Measurements from ENCODE around the gene ZC3H12C.

Gene ZC3H12C

GRCh38 chr11:110160437-110160836, 67.2 kb downstream of the ZC3H12C start:
- Histone ChIP-seq H3K9ac (ENCODE audit: low read depth, low read length) (no peak overlapping the region), H3K27ac (ENCODE audit: low read length) (no peak overlapping the region), H3K27me3 (ENCODE audit: insufficient read depth, low read length) (no peaks in the 10 kb centered on the region), H3K9me3 (ENCODE audit: insufficient read depth, low read depth, low read length) (no peaks in the 10 kb centered on the region), H3K36me3 (ENCODE audit: insufficient read depth, low read depth, low read length) (peaks cover 39% of the 10 kb centered on the region), H3K4me1 (ENCODE audit: insufficient read depth, low read length) (no peaks in the 10 kb centered on the region), H3K4me3 (ENCODE audit: low read length) (no peak overlapping the region)

GRCh38 chr11:110161061-110161460, 67.9 kb downstream of the ZC3H12C start:
- H3K4me3 ChIP-seq (ENCODE audit: low read length), result no peak overlapping the region
- no peak overlapping the region for H3K9ac ChIP-seq (ENCODE audit: low read depth, low read length)
- no peaks in the 10 kb centered on the region for H3K9me3 ChIP-seq (ENCODE audit: insufficient read depth, low read depth, low read length)
- no peaks in the 10 kb centered on the region for H3K27me3 ChIP-seq (ENCODE audit: insufficient read depth, low read length)
- peaks cover 45% of the 10 kb centered on the region for H3K36me3 ChIP-seq (ENCODE audit: insufficient read depth, low read depth, low read length)
- H3K4me1 ChIP-seq (ENCODE audit: insufficient read depth, low read length), result no peaks in the 10 kb centered on the region
- H3K27ac ChIP-seq (ENCODE audit: low read length), result no peak overlapping the region

- no peaks in the 10 kb centered on the region for H3K4me1 ChIP-seq (ENCODE audit: insufficient read depth, low read length)
- H3K27me3 ChIP-seq (ENCODE audit: insufficient read depth, low read length), result no peaks in the 10 kb centered on the region
- H3K9ac ChIP-seq (ENCODE audit: low read depth, low read length), result no peak overlapping the region
- H3K4me3 ChIP-seq (ENCODE audit: low read length), result no peak overlapping the region
- no peaks in the 10 kb centered on the region for H3K9me3 ChIP-seq (ENCODE audit: insufficient read depth, low read depth, low read length)
- H3K27ac ChIP-seq (ENCODE audit: low read length), result no peak overlapping the region
- H3K36me3 ChIP-seq (ENCODE audit: insufficient read depth, low read depth, low read length), result peaks cover 46% of the 10 kb centered on the region
Observed at GRCh38 chr11:110162216-110162615, 69.0 kb downstream of the ZC3H12C start.

DNA sequence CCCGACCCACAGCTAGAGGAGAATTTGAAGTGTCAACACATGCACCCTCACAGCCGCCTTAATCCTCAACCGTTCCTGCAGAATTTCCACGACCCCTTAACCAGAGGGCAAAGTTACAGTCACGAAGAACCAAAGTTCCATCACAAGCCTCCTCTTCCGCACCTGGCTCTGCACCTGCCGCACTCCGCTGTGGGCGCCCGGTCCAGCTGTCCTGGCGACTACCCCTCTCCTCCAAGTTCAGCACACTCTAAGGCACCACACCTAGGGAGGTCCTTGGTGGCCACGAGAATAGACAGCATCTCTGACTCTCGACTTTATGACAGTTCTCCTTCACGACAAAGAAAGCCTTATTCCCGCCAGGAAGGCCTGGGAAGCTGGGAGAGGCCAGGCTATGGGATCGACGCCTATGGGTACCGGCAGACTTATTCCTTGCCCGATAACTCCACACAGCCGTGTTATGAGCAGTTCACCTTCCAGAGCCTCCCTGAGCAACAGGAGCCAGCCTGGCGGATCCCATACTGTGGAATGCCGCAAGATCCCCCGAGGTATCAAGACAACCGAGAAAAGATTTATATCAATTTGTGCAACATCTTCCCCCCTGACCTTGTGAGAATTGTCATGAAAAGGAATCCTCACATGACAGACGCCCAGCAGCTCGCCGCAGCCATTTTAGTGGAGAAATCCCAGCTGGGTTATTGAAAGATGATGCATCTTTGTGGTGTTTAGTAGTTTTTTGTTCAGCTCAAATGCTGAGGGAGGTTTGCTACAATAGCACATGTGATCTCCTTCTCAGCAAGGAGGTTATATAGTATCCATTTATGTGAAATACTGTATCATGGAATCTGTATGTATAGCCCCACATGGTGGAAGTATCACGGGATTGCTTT, 72.1 kb downstream of the ZC3H12C start:
- Histone ChIP-seq H3K4me1 (ENCODE audit: insufficient read depth, low read length) (no peaks in the 10 kb centered on the region), H3K9me3 (ENCODE audit: insufficient read depth, low read depth, low read length) (no peaks in the 10 kb centered on the region), H3K27ac (ENCODE audit: low read length) (no peak overlapping the region), H3K27me3 (ENCODE audit: insufficient read depth, low read length) (no peaks in the 10 kb centered on the region), H3K9ac (ENCODE audit: low read depth, low read length) (no peak overlapping the region), H3K36me3 (ENCODE audit: insufficient read depth, low read depth, low read length) (peaks cover 36% of the 10 kb centered on the region), H3K4me3 (ENCODE audit: low read length) (no peak overlapping the region)

GRCh38 chr11:110168033-110168803, 75.0 kb downstream of the ZC3H12C start:
- Histone ChIP-seq H3K9me3 (ENCODE audit: insufficient read depth, low read depth, low read length) (no peaks in the 10 kb centered on the region), H3K27me3 (ENCODE audit: insufficient read depth, low read length) (no peaks in the 10 kb centered on the region), H3K4me1 (ENCODE audit: insufficient read depth, low read length) (no peaks in the 10 kb centered on the region; the same call in 1 of the 2 replicates), H3K27ac (ENCODE audit: low read length) (no peak overlapping the region), H3K36me3 (ENCODE audit: insufficient read depth, low read depth, low read length) (peaks cover 26% of the 10 kb centered on the region), H3K4me3 (ENCODE audit: low read length) (no peak overlapping the region), H3K9ac (ENCODE audit: low read depth, low read length) (no peak overlapping the region)

DNA sequence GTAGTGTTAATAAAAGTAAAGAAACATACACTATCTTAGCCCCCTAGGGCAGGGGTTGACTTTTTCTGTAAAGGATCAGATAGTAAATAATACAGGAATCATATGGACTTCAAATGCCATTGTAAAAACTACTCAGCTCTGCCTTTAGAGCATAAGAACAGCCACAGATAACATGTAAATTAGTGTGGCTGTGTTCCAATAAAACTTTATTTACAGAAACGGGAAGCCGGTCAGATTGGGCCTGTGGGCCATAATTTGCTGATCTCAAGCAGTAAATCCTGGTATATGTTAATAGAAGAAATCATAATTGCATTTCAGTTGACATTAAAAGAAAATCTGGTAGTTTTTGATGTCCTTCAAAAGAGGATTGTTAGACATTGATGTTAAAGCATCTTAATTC, 76.5 kb downstream of the ZC3H12C start:
- H3K36me3 ChIP-seq (ENCODE audit: insufficient read depth, low read depth, low read length), result peaks cover 14% of the 10 kb centered on the region; the same call in 1 of the 2 replicates
- H3K9ac ChIP-seq (ENCODE audit: low read depth, low read length), result no peak overlapping the region
- no peak overlapping the region for H3K27ac ChIP-seq (ENCODE audit: low read length)
- H3K27me3 ChIP-seq (ENCODE audit: insufficient read depth, low read length), result no peaks in the 10 kb centered on the region
- peaks cover 5% of the 10 kb centered on the region for H3K4me1 ChIP-seq (ENCODE audit: insufficient read depth, low read length)
- H3K9me3 ChIP-seq (ENCODE audit: insufficient read depth, low read depth, low read length), result no peaks in the 10 kb centered on the region
- H3K4me3 ChIP-seq (ENCODE audit: low read length), result no peak overlapping the region

GRCh38 chr11:110172468-110173065, 79.4 kb downstream of the ZC3H12C start:
- Histone ChIP-seq H3K27me3 (ENCODE audit: insufficient read depth, low read length) (no peaks in the 10 kb centered on the region), H3K4me3 (ENCODE audit: low read length) (no peak overlapping the region), H3K9me3 (ENCODE audit: insufficient read depth, low read depth, low read length) (no peaks in the 10 kb centered on the region), H3K9ac (ENCODE audit: low read depth, low read length) (no peak overlapping the region), H3K4me1 (ENCODE audit: insufficient read depth, low read length) (peaks cover 16% of the 10 kb centered on the region), H3K27ac (ENCODE audit: low read length) (no peak overlapping the region), H3K36me3 (ENCODE audit: insufficient read depth, low read depth, low read length) (no peaks in the 10 kb centered on the region)

DNA sequence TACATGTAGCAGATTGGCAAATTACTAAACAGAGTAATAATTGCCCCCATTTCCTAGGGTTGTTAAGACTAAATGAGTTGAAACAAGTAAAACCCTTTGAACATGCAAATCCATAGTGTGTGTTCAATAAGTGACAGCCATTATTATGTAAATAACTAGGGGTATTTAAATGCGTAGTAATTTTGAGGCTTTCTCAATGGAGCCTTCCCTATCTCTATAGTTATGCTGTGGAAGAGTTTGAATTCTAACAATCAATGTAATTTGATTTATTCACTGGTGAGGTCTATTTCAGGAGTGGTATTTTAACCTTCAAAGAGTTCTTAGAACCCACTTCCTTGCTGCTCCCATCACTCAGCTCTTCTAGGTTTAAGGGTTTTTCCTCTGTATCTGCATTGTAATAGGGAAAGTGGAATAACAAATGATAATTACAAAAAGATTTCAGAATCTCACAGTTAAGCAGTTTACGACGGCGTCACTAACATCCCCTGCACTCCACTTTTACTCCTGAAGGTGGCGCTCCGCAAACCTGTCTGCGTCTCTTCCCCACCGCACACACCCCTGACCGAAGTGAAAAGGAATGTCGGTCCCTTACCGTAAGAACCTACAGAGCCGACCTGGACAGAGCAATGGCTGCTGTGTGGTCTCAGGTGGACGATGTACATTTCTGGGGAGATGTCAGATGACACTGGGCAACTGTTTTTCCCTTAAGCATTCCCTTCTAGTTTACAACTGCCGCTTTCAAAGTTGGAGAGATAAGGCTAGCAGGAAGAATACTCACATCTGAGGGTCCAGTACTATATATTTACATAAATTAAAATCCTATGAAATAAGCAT, 80.8 kb downstream of the ZC3H12C start:
- Histone ChIP-seq H3K9me3 (ENCODE audit: insufficient read depth, low read depth, low read length) (no peaks in the 10 kb centered on the region), H3K27me3 (ENCODE audit: insufficient read depth, low read length) (no peaks in the 10 kb centered on the region), H3K4me1 (ENCODE audit: insufficient read depth, low read length) (peaks cover 16% of the 10 kb centered on the region), H3K4me3 (ENCODE audit: low read length) (peak overlapping the region; percentile 55), H3K27ac (ENCODE audit: low read length) (peak overlapping the region; percentile 25), H3K36me3 (ENCODE audit: insufficient read depth, low read depth, low read length) (no peaks in the 10 kb centered on the region), H3K9ac (ENCODE audit: low read depth, low read length) (peak overlapping the region; percentile 29; the same call in 1 of the 2 replicates)

GRCh38 chr11:110174645-110175310, 81.6 kb downstream of the ZC3H12C start:
- H3K4me3 ChIP-seq (ENCODE audit: low read length), result peak overlapping the region; percentile 55
- H3K4me1 ChIP-seq (ENCODE audit: insufficient read depth, low read length), result peaks cover 16% of the 10 kb centered on the region
- H3K27ac ChIP-seq (ENCODE audit: low read length), result peak overlapping the region; percentile 25
- no peaks in the 10 kb centered on the region for H3K27me3 ChIP-seq (ENCODE audit: insufficient read depth, low read length)
- peak overlapping the region; percentile 29; the same call in 1 of the 2 replicates for H3K9ac ChIP-seq (ENCODE audit: low read depth, low read length)
- H3K9me3 ChIP-seq (ENCODE audit: insufficient read depth, low read depth, low read length), result no peaks in the 10 kb centered on the region
- no peaks in the 10 kb centered on the region for H3K36me3 ChIP-seq (ENCODE audit: insufficient read depth, low read depth, low read length)

GRCh38 chr11:110176366-110177085, 83.3 kb downstream of the ZC3H12C start:
- H3K27me3 ChIP-seq (ENCODE audit: insufficient read depth, low read length), result no peaks in the 10 kb centered on the region
- H3K27ac ChIP-seq (ENCODE audit: low read length), result no peak overlapping the region
- H3K36me3 ChIP-seq (ENCODE audit: insufficient read depth, low read depth, low read length), result no peaks in the 10 kb centered on the region
- H3K9me3 ChIP-seq (ENCODE audit: insufficient read depth, low read depth, low read length), result no peaks in the 10 kb centered on the region
- H3K4me3 ChIP-seq (ENCODE audit: low read length), result no peak overlapping the region
- no peak overlapping the region for H3K9ac ChIP-seq (ENCODE audit: low read depth, low read length)
- H3K4me1 ChIP-seq (ENCODE audit: insufficient read depth, low read length), result peaks cover 16% of the 10 kb centered on the region
